ENCODE measurements around the gene SMIM3. TPM values are rescaled to one million over a fixed set of nuclear protein-coding genes. Genes with fewer than 3 reads are reported as not detected.
A peak's percentile ranks its signal among the peaks of the same experiment; 100 is the strongest.

The SMIM3 gene
- total RNA-seq, 1 donor from 2014 or later = 46.7 TPM

DNA sequence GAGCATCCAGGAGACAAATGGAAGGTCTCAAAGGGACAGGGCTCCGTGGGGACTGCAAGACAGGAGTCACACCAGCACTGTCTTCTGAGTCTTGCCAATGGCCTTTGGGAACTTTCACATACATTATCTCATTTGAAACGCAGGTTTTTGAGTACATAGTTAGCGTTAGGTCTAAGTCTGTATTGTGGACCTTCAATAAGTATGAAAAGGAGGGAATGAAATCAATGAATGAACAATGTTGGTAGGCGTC is 19.3 kb upstream of the SMIM3 start:
- no peak for DNase-seq (ENCODE audit: extremely low spot score in 2 of 2)
- Histone ChIP-seq H3K4me3 (peak overlapping the region; percentile 52 to 58), H3K4me1 (peaks cover 21% of the 10 kb centered on the region), H3K36me3 (peaks cover 0 to 17% of the 10 kb centered on the region in 2 donors), H3K27me3 (no peaks in the 10 kb centered on the region), H3K27ac (peak overlapping the region; percentile 96), H3K9me3 (no peaks in the 10 kb centered on the region)
- no peak for TF ChIP-seq POLR2A (IDR thresholded peaks at IDR 0.05)
- TF ChIP-seq CTCF (IDR thresholded peaks at IDR 0.05) = no peak
- TF ChIP-seq POLR2AphosphoS5 (IDR thresholded peaks at IDR 0.05; ENCODE audit: insufficient read depth in 1 of 2, low read depth in 1 of 2) = no peak
- intact Hi-C loops (cut with DNase I) = no loop called here

- no peaks in the 10 kb centered on the region for H3K9me3 ChIP-seq
- no peak overlapping the region for H3K27ac ChIP-seq
- intact Hi-C loops (cut with DNase I) = no loop called here
- DNase-seq (ENCODE audit: extremely low spot score in 2 of 2) = no peak
- no peak overlapping the region for H3K4me3 ChIP-seq
- TF ChIP-seq POLR2AphosphoS5 (IDR thresholded peaks at IDR 0.05; ENCODE audit: insufficient read depth in 1 of 2, low read depth in 1 of 2) (no peak), CTCF (IDR thresholded peaks at IDR 0.05) (no peak), POLR2A (IDR thresholded peaks at IDR 0.05) (no peak)
- H3K27me3 ChIP-seq = no peaks in the 10 kb centered on the region
- H3K4me1 ChIP-seq = peaks cover 12% of the 10 kb centered on the region
- H3K36me3 ChIP-seq = no peaks in the 10 kb centered on the region
These were observed 16.3 kb upstream of the SMIM3 start for GRCh38 chr5:150762211-150762610.

- TF ChIP-seq CTCF (IDR thresholded peaks at IDR 0.05) (peak in 1 of 3 experiments; percentile 24), POLR2AphosphoS5 (IDR thresholded peaks at IDR 0.05; ENCODE audit: insufficient read depth in 1 of 2, low read depth in 1 of 2) (peak in 1 of 2 donors; percentile 51), POLR2A (IDR thresholded peaks at IDR 0.05) (no peak)
- H3K9me3 ChIP-seq = no peaks in the 10 kb centered on the region
- H3K27ac ChIP-seq = no peak overlapping the region
- intact Hi-C loops (cut with DNase I) = no loop called here
- H3K36me3 ChIP-seq = no peaks in the 10 kb centered on the region
- H3K27me3 ChIP-seq = no peaks in the 10 kb centered on the region
- no peak overlapping the region for H3K4me3 ChIP-seq
- H3K4me1 ChIP-seq = peaks cover 4% of the 10 kb centered on the region
- peak in 1 of 2 donors; percentile 92 for DNase-seq (ENCODE audit: extremely low spot score in 2 of 2)
These were observed 15.4 kb upstream of the SMIM3 start for GRCh38 chr5:150763023-150763769.

GRCh38 chr5:150764530-150764929 is 14.0 kb upstream of the SMIM3 start:
- TF ChIP-seq POLR2A (IDR thresholded peaks at IDR 0.05) (no peak), POLR2AphosphoS5 (IDR thresholded peaks at IDR 0.05; ENCODE audit: insufficient read depth in 1 of 2, low read depth in 1 of 2) (no peak), CTCF (IDR thresholded peaks at IDR 0.05) (no peak)
- no peaks in the 10 kb centered on the region for H3K36me3 ChIP-seq
- intact Hi-C loops (cut with DNase I) = no loop called here

DNA sequence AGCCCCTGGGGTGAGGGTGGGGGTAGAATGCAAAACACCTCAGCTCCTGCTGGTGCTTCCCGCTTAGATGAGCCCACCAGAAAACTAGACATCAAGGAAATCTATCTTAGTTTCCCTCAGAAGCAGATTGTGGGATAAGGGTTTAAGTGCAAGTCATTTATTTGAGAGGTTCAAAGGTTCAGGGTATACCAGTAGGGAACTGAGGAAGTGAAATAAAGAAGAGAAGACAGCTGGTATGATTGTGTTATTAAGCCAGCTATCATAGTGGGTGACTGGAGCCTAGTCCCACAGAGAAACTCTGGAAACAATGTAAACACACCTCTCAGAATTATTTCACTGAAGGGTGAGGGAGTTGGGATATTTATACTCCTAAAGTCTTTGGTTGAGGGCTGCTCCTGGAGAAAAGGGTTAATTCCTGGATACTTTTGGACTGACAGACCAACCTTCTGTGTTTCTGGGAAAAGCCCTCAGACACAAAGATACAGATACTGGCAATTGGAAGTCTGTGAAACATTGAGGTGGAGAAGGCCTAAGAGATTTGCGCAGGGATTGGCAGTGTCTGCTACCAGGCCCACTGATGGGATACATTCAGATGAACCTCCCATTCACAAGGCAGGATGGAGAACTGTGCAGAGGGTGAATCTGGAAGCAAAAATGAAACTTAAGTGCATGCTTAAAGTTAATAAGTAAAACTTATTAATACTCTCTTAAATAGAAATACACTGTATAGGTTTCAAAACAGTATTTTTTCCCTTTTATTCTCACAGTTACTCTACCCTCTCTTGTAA is 13.4 kb upstream of the SMIM3 start:
- no peaks in the 10 kb centered on the region for H3K4me1 ChIP-seq
- no peak for DNase-seq (ENCODE audit: extremely low spot score in 2 of 2)
- H3K27ac ChIP-seq = no peak overlapping the region
- H3K4me3 ChIP-seq = no peak overlapping the region
- no peaks in the 10 kb centered on the region for H3K27me3 ChIP-seq
- intact Hi-C loops (cut with DNase I) = no loop called here
- no peaks in the 10 kb centered on the region for H3K9me3 ChIP-seq
- H3K36me3 ChIP-seq = no peaks in the 10 kb centered on the region
- TF ChIP-seq POLR2AphosphoS5 (IDR thresholded peaks at IDR 0.05; ENCODE audit: insufficient read depth in 1 of 2, low read depth in 1 of 2) (no peak), POLR2A (IDR thresholded peaks at IDR 0.05) (no peak), CTCF (IDR thresholded peaks at IDR 0.05) (no peak)

More at GRCh38 chr5:150764530-150764929, 14.0 kb upstream of the SMIM3 start:
- DNase-seq (ENCODE audit: extremely low spot score in 2 of 2) = no peak
- Histone ChIP-seq H3K4me1 (no peaks in the 10 kb centered on the region), H3K27ac (no peak overlapping the region), H3K27me3 (no peaks in the 10 kb centered on the region), H3K9me3 (no peaks in the 10 kb centered on the region), H3K4me3 (no peak overlapping the region)
